Urothelium cell line (cell line): ENCODE data around the gene TMEM218.

Source experiments
- DNase-seq: peaks from one replicate; pipeline ENCODE4 v3.0.0; 2011; ENCODE audit warnings: low spot score, mixed read lengths
- FAIRE-seq: peaks from 2 replicates; lab custom pipeline; 2011; peaks lifted over from hg19 to GRCh38; lab: Jason Lieb, UNC

The TMEM218 gene

GRCh38 chr11:125132071-125132470, 20.6 kb upstream of the TMEM218 start:
- DNase-seq (no peak), FAIRE-seq (no peak)

GRCh38 chr11:125129316-125129993, 18.0 kb upstream of the TMEM218 start:
- no peak for FAIRE-seq
- DNase-seq: no peak

GRCh38 chr11:125128450-125128849, 17.0 kb upstream of the TMEM218 start:
- FAIRE-seq (no peak), DNase-seq (no peak)

GRCh38 chr11:125124618-125124992, 13.2 kb upstream of the TMEM218 start:
- DNase-seq: no peak
- no peak for FAIRE-seq

- FAIRE-seq (no peak), DNase-seq (peak; percentile 28)
These were observed 12.7 kb upstream of the TMEM218 start for GRCh38 chr11:125123947-125124617.

GRCh38 chr11:125123194-125123946, 11.9 kb upstream of the TMEM218 start:
- no peak for FAIRE-seq
- DNase-seq: no peak

- no peak for DNase-seq
- no peak for FAIRE-seq
These were observed 6.0 kb upstream of the TMEM218 start for GRCh38 chr11:125117429-125117828.

GRCh38 chr11:125114518-125114917, 3.1 kb upstream of the TMEM218 start:
- FAIRE-seq (no peak), DNase-seq (no peak)

- FAIRE-seq: no peak
- no peak for DNase-seq
These were observed 780 bp upstream of the TMEM218 start for GRCh38 chr11:125112208-125112604.

- DNase-seq (peak; percentile 17), FAIRE-seq (no peak)
These were observed 454 bp downstream of the TMEM218 start for GRCh38 chr11:125111001-125111342.

GRCh38 chr11:125110506-125110905, 920 bp downstream of the TMEM218 start:
- DNase-seq: no peak

GRCh38 chr11:125108469-125108868, 3.0 kb downstream of the TMEM218 start:
- DNase-seq (no peak), FAIRE-seq (no peak)

More at GRCh38 chr11:125110506-125110905, 920 bp downstream of the TMEM218 start:
- FAIRE-seq: no peak

- DNase-seq: no peak
These were observed 5.5 kb downstream of the TMEM218 start for GRCh38 chr11:125105926-125106325.

GRCh38 chr11:125102510-125102909, 8.9 kb downstream of the TMEM218 start:
- FAIRE-seq (no peak), DNase-seq (no peak)

More at GRCh38 chr11:125105926-125106325, 5.5 kb downstream of the TMEM218 start:
- FAIRE-seq: no peak

GRCh38 chr11:125102025-125102424, 9.4 kb downstream of the TMEM218 start:
- no peak for FAIRE-seq

GRCh38 chr11:125101596-125101995, 9.8 kb downstream of the TMEM218 start:
- DNase-seq (no peak), FAIRE-seq (no peak)

More at GRCh38 chr11:125102025-125102424, 9.4 kb downstream of the TMEM218 start:
- DNase-seq: no peak

- DNase-seq: no peak
- FAIRE-seq: no peak
These were observed 11.3 kb downstream of the TMEM218 start for GRCh38 chr11:125100136-125100535.

- no peak for DNase-seq
- no peak for FAIRE-seq
These were observed 16.7 kb downstream of the TMEM218 start for GRCh38 chr11:125094731-125095130.

- DNase-seq (no peak), FAIRE-seq (no peak)
These were observed 17.9 kb downstream of the TMEM218 start for GRCh38 chr11:125093502-125093901.

GRCh38 chr11:125092669-125093068, 18.8 kb downstream of the TMEM218 start:
- FAIRE-seq (no peak), DNase-seq (no peak)

GRCh38 chr11:125091877-125092664, 19.4 kb downstream of the TMEM218 start:
- FAIRE-seq (no peak), DNase-seq (no peak)
